ENCODE results near the gene OPN4.

Gene OPN4

GRCh38 chr10:86662186-86663045 lies 8.1 kb downstream of the OPN4 start:
- no peak for DNase-seq (ENCODE audit: low spot score)

- DNase-seq (ENCODE audit: low spot score), result no peak
These were observed 8.6 kb downstream of the OPN4 start for GRCh38 chr10:86663046-86663345.

- no peak for DNase-seq (ENCODE audit: low spot score)
These were observed 9.4 kb downstream of the OPN4 start for GRCh38 chr10:86663576-86664339.

- DNase-seq (ENCODE audit: low spot score), result no peak
These were observed 10.2 kb downstream of the OPN4 start for GRCh38 chr10:86664341-86665217.

GRCh38 chr10:86665218-86665607 lies 10.9 kb downstream of the OPN4 start:
- DNase-seq (ENCODE audit: low spot score), result no peak

- no peak for DNase-seq (ENCODE audit: low spot score)
These were observed 11.5 kb downstream of the OPN4 start for GRCh38 chr10:86665868-86666267.

GRCh38 chr10:86666538-86666937 lies 12.2 kb downstream of the OPN4 start:
- DNase-seq (ENCODE audit: low spot score), result no peak

GRCh38 chr10:86667421-86668181 lies 13.3 kb downstream of the OPN4 start:
- no peak for DNase-seq (ENCODE audit: low spot score)

GRCh38 chr10:86668297-86669165 lies 14.2 kb downstream of the OPN4 start, which contains the start of gene LDB3:
Gene LDB3 (plus strand): TSS chr10:86668511. CDS start chr10:86668692, 181 bp downstream.
- no peak for DNase-seq (ENCODE audit: low spot score)

- no peak for DNase-seq (ENCODE audit: low spot score)
These were observed 16.0 kb downstream of the OPN4 start for GRCh38 chr10:86670290-86670811.

GRCh38 chr10:86670876-86671275 lies 16.5 kb downstream of the OPN4 start:
- DNase-seq (ENCODE audit: low spot score), result no peak

GRCh38 chr10:86671419-86671818 lies 17.1 kb downstream of the OPN4 start:
- no peak for DNase-seq (ENCODE audit: low spot score)

- peak; percentile 35 for DNase-seq (ENCODE audit: low spot score)
These were observed 17.8 kb downstream of the OPN4 start for GRCh38 chr10:86671985-86672710.

GRCh38 chr10:86673216-86673826 lies 19.0 kb downstream of the OPN4 start:
- no peak for DNase-seq (ENCODE audit: low spot score)

- peak; percentile 28 for DNase-seq (ENCODE audit: low spot score)
These were observed 19.7 kb downstream of the OPN4 start for GRCh38 chr10:86673827-86674581.

GRCh38 chr10:86674912-86675311 lies 20.6 kb downstream of the OPN4 start:
- DNase-seq (ENCODE audit: low spot score), result no peak

- DNase-seq (ENCODE audit: low spot score), result no peak
These were observed 23.0 kb downstream of the OPN4 start for GRCh38 chr10:86677374-86677773.

GRCh38 chr10:86678999-86679792 lies 24.8 kb downstream of the OPN4 start:
- no peak for DNase-seq (ENCODE audit: low spot score)
